C4-2B (cell line): Measurements from ENCODE around the gene FAM83B.

ENCODE experiments used
- H3K27ac ChIP-seq: fragments of 450-650 bp; 2 replicates; pipeline ENCODE4 v1.5.1; 2017
- ZFX ChIP-seq: fragments of 450-650 bp; IDR thresholded peaks from 2 replicates; pipeline ENCODE4 v1.6.1; 2017
- TF ChIP-seq, protein P1 (sequence below): fragments of 450-650 bp; conservative IDR thresholded peaks from 2 replicates; pipeline ENCODE4 v1.5.1; 2017; ENCODE audit warnings: mild to moderate bottlenecking

Gene FAM83B

DNA sequence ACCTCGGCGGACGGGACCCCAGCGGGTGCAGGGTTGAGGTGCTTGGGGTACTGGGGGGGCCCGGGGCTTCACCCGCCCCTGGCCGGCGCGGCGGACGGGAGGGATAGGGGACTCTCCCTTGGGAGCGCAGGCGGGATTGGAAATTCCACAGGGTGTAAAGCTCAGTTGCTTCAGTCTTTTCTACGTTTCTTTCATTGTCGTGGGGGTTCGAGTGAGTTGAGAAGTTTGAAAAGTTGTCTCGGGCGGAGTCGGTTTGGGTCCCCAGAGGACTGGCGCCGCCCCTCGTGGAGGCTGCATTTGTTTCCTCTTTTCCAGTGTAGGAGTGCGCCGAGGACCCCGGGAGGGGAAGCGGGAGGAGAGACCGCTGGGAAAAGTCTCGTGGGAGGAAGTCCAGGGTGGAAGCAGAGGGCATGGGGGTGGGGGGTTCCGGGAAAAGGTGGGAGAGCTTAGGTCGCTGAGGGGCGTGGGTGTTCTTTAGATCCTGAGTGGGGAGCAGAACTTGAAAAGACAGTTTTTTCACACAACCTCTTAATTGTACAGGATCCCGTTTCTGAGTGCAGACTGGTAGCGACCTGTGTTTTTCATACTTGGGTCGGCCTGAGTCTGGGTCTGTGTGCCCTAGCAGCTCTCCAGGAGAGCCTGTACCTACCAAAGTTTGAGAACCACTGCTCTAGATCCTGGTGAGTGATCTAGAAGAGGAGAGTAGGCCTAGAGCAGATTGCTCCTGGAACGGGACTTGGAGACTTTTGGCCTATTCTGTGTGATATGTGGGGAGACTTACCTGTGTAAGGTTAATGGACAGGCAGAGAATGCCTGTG, 495 bp downstream of the FAM83B start:
- TF ChIP-seq ZFX, result no peak
- TF ChIP-seq, protein P1, sequence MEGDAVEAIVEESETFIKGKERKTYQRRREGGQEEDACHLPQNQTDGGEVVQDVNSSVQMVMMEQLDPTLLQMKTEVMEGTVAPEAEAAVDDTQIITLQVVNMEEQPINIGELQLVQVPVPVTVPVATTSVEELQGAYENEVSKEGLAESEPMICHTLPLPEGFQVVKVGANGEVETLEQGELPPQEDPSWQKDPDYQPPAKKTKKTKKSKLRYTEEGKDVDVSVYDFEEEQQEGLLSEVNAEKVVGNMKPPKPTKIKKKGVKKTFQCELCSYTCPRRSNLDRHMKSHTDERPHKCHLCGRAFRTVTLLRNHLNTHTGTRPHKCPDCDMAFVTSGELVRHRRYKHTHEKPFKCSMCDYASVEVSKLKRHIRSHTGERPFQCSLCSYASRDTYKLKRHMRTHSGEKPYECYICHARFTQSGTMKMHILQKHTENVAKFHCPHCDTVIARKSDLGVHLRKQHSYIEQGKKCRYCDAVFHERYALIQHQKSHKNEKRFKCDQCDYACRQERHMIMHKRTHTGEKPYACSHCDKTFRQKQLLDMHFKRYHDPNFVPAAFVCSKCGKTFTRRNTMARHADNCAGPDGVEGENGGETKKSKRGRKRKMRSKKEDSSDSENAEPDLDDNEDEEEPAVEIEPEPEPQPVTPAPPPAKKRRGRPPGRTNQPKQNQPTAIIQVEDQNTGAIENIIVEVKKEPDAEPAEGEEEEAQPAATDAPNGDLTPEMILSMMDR, result no peak
- no peak overlapping the region for H3K27ac ChIP-seq

- no peak overlapping the region for H3K27ac ChIP-seq
- TF ChIP-seq ZFX, result no peak
- TF ChIP-seq, protein P1, result no peak
Measured at GRCh38 chr6:54847799-54848597, 1.4 kb downstream of the FAM83B start.

- H3K27ac ChIP-seq, result no peak overlapping the region
- TF ChIP-seq, protein P1, result no peak
- TF ChIP-seq ZFX, result no peak
Measured at GRCh38 chr6:54850114-54850513, 3.5 kb downstream of the FAM83B start.

DNA sequence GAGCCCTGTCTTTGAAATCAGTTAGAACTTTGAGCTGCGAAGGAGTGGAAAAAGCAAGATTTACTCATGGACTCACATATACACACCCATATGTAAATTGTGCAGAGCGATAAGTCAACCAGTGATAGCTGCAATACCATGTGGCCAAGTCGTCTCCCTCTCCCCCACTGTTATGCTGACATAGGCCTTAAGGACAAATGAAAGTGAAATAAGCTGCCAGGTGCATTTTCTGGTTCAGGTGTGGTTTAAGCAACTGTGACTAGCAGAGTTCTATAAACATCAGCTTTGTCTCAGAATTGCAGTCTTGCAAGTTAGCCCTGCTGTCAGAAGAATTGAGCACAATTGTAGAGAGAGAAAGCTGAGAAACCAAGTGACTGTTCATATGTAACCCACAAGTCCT, 9.6 kb downstream of the FAM83B start:
- H3K27ac ChIP-seq, result no peak overlapping the region
- no peak for TF ChIP-seq ZFX
- TF ChIP-seq, protein P1, result no peak

- TF ChIP-seq ZFX, result no peak
- TF ChIP-seq, protein P1, result no peak
- H3K27ac ChIP-seq, result no peak overlapping the region
Measured at GRCh38 chr6:54860132-54860531, 13.6 kb downstream of the FAM83B start.

- no peak overlapping the region for H3K27ac ChIP-seq
- TF ChIP-seq ZFX, result no peak
Measured at GRCh38 chr6:54860739-54861138, 14.2 kb downstream of the FAM83B start.

GRCh38 chr6:54861905-54862616, 15.5 kb downstream of the FAM83B start:
- no peak overlapping the region for H3K27ac ChIP-seq
- TF ChIP-seq, protein P1, result no peak
- no peak for TF ChIP-seq ZFX
